ENCODE data around the gene RIMKLB. TPM values are rescaled to one million over a fixed set of nuclear protein-coding genes. Genes with fewer than 3 reads are reported as not detected.

Gene RIMKLB
- total RNA-seq, 1 donor from 2014 or later, result 55.7 TPM

GRCh38 chr12:8687846-8688601 is 9.8 kb upstream of the RIMKLB start:
- no peaks in the 10 kb centered on the region for H3K9me3 Mint-ChIP-seq (ENCODE audit: unreplicated experiment)
- no peaks in the 10 kb centered on the region for H3K27me3 Mint-ChIP-seq (ENCODE audit: unreplicated experiment)
- H3K4me1 Mint-ChIP-seq (ENCODE audit: low read depth, unreplicated experiment), result peaks cover 19% of the 10 kb centered on the region
- no peak for DNase-seq
- no peak overlapping the region for H3K27ac Mint-ChIP-seq (ENCODE audit: unreplicated experiment)
- no peak for TF ChIP-seq CTCF (IDR thresholded peaks at IDR 0.05; ENCODE audit: partially characterized antibody, unreplicated experiment)
- H3K4me3 Mint-ChIP-seq (ENCODE audit: unreplicated experiment), result no peak overlapping the region
- no peaks in the 10 kb centered on the region for H3K36me3 Mint-ChIP-seq (ENCODE audit: unreplicated experiment)

GRCh38 chr12:8689681-8690080 is 8.1 kb upstream of the RIMKLB start:
- peak overlapping the region; percentile 64 for H3K27ac Mint-ChIP-seq (ENCODE audit: unreplicated experiment)
- no peaks in the 10 kb centered on the region for H3K27me3 Mint-ChIP-seq (ENCODE audit: unreplicated experiment)
- DNase-seq, result no peak
- peaks cover 20% of the 10 kb centered on the region for H3K4me1 Mint-ChIP-seq (ENCODE audit: low read depth, unreplicated experiment)
- H3K9me3 Mint-ChIP-seq (ENCODE audit: unreplicated experiment), result no peaks in the 10 kb centered on the region
- TF ChIP-seq CTCF (IDR thresholded peaks at IDR 0.05; ENCODE audit: partially characterized antibody, unreplicated experiment), result no peak
- H3K4me3 Mint-ChIP-seq (ENCODE audit: unreplicated experiment), result peak overlapping the region; percentile 0
- H3K36me3 Mint-ChIP-seq (ENCODE audit: unreplicated experiment), result no peaks in the 10 kb centered on the region

- Mint-ChIP-seq H3K4me1 (ENCODE audit: low read depth, unreplicated experiment) (peaks cover 27% of the 10 kb centered on the region), H3K27ac (ENCODE audit: unreplicated experiment) (peak overlapping the region; percentile 60), H3K27me3 (ENCODE audit: unreplicated experiment) (no peaks in the 10 kb centered on the region), H3K36me3 (ENCODE audit: unreplicated experiment) (no peaks in the 10 kb centered on the region), H3K9me3 (ENCODE audit: unreplicated experiment) (peaks cover 4% of the 10 kb centered on the region), H3K4me3 (ENCODE audit: unreplicated experiment) (peak overlapping the region; percentile 28)
- DNase-seq, result peak; percentile 46
- no peak for TF ChIP-seq CTCF (IDR thresholded peaks at IDR 0.05; ENCODE audit: partially characterized antibody, unreplicated experiment)
These were observed 5.2 kb upstream of the RIMKLB start for GRCh38 chr12:8692573-8692972.

- Mint-ChIP-seq H3K36me3 (ENCODE audit: unreplicated experiment) (no peaks in the 10 kb centered on the region), H3K4me1 (ENCODE audit: low read depth, unreplicated experiment) (peaks cover 28% of the 10 kb centered on the region), H3K27ac (ENCODE audit: unreplicated experiment) (no peak overlapping the region), H3K9me3 (ENCODE audit: unreplicated experiment) (peaks cover 4% of the 10 kb centered on the region), H3K27me3 (ENCODE audit: unreplicated experiment) (no peaks in the 10 kb centered on the region), H3K4me3 (ENCODE audit: unreplicated experiment) (no peak overlapping the region)
- no peak for DNase-seq
- no peak for TF ChIP-seq CTCF (IDR thresholded peaks at IDR 0.05; ENCODE audit: partially characterized antibody, unreplicated experiment)
These were observed 2.7 kb upstream of the RIMKLB start for GRCh38 chr12:8695116-8695515.

- H3K9me3 Mint-ChIP-seq (ENCODE audit: unreplicated experiment), result peaks cover 4% of the 10 kb centered on the region
- peaks cover 28% of the 10 kb centered on the region for H3K4me1 Mint-ChIP-seq (ENCODE audit: low read depth, unreplicated experiment)
- H3K4me3 Mint-ChIP-seq (ENCODE audit: unreplicated experiment), result peak overlapping the region; percentile 97
- no peak for TF ChIP-seq CTCF (IDR thresholded peaks at IDR 0.05; ENCODE audit: partially characterized antibody, unreplicated experiment)
- peak overlapping the region; percentile 95 for H3K27ac Mint-ChIP-seq (ENCODE audit: unreplicated experiment)
- DNase-seq, result no peak
- H3K36me3 Mint-ChIP-seq (ENCODE audit: unreplicated experiment), result no peaks in the 10 kb centered on the region
- H3K27me3 Mint-ChIP-seq (ENCODE audit: unreplicated experiment), result no peaks in the 10 kb centered on the region
These were observed 1.2 kb upstream of the RIMKLB start for GRCh38 chr12:8696442-8697090.

All from glutamatergic neuron (in vitro differentiated cells).